ENCODE results near the gene WFS1. TPM values are rescaled to one million over a fixed set of nuclear protein-coding genes. Genes with fewer than 3 reads are reported as not detected.

Gene WFS1
- total RNA-seq, 1 experiment from 2014 or later: 57.1 TPM

DNA sequence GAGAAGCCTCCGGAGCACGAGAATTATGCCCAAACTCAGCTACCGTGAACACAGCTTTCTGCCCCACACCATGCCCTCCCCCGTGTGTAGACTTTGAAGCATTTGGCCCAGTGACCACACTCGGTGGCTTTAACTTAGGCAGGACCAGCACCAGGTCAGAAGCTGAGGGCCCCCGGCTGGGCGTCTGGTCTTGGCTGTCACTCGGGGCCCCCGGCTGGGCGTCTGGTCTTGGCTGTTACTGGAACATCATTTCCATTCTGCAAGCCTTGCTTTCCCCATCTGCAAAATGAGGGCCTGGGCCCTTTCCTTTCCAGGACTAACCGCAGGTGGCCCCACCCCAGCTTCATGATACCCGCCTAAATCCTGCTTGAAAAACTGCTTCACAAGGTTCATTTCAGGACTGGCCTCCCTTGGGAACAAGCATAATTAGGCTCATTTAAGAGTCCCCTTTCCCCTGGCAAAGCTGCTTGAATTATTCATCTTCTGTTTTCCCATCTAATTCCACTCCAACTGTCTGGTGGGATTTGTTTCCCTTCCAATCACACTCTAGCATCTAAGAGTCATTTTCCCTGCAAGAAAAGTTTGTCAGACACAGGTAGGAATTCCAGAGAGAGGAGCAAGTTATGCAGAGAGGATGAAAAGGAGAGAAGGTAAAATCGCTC is 82.5 kb downstream of the WFS1 start:
- Histone ChIP-seq H3K9me3 (ENCODE audit: insufficient read depth, low read depth) (no peaks in the 10 kb centered on the region), H3K79me2 (ENCODE audit: low read depth) (no peaks in the 10 kb centered on the region), H2AFZ (no peak overlapping the region), H3K27me3 (ENCODE audit: insufficient read depth, low read depth) (no peaks in the 10 kb centered on the region), H3F3A (ENCODE audit: insufficient read depth, low read depth) (no peaks in the 10 kb centered on the region), H3K4me1 (replicated peaks; ENCODE audit: insufficient read depth) (no peaks in the 10 kb centered on the region), H3K27ac (no peak overlapping the region), H3K4me2 (no peak overlapping the region), H3K36me3 (ENCODE audit: low read depth) (no peaks in the 10 kb centered on the region), H3K9me2 (ENCODE audit: insufficient read depth) (no peaks in the 10 kb centered on the region), H3K4me3 (no peak overlapping the region), H4K20me1 (ENCODE audit: insufficient read depth) (no peaks in the 10 kb centered on the region)
- CTCF ChIA-PET: no interaction called here
- no peak for DNase-seq
- no peak for TF ChIP-seq CTCF (conservative IDR thresholded peaks at IDR 0.05)
- no peak for TF ChIP-seq EZH2 (IDR thresholded peaks at IDR 0.05; ENCODE audit: low read depth)
- intact Hi-C loops (cut with micrococcal nuclease; ENCODE audit: unreplicated experiment): no loop called here
- POLR2A ChIA-PET (ENCODE audit: unreplicated experiment): interaction anchor here (0.6 kb wide), 1 partner anchor 549 kb away, joined by 3 read pairs; no protein-coding TSS in a partner anchor
- BruUV-seq (replicated peaks): no TSS peak

Other genes starting within 250 kb of the WFS1 start
- not detected in 2 replicates for gene JAKMIP1, start 69.3 kb upstream of the WFS1 start, total RNA-seq (2021)
- gene PPP2R2C, start 202.8 kb downstream of the WFS1 start, total RNA-seq (2021): 32.9 and 40.9 TPM in 2 replicates